LNCaP clone FGC (cell line): Measurements from ENCODE around the gene C3orf20.

Source experiments
- DNase-seq: peaks from one replicate; pipeline ENCODE4 v3.0.0-alpha.2; 2011; ENCODE audit warnings: low read depth
- H3K4me3 ChIP-seq: 2 replicates; pipeline ENCODE4 v1.5.1; 2011; ENCODE audit warnings: mild to moderate bottlenecking, low read depth, low read length, control low read depth
- CTCF ChIP-seq: IDR thresholded peaks from 2 replicates; pipeline ENCODE4 v1.5.1; 2012; ENCODE audit warnings: mild to moderate bottlenecking; ENCODE audit not compliant: control insufficient read depth, insufficient read depth; ENCODE audit errors: extremely low read depth

The C3orf20 gene

GRCh38 chr3:14674841-14675240, at the start of gene C3orf20:
Gene C3orf20 (plus strand): TSS chr3:14675141. CDS start chr3:14682714, 7,573 bp downstream.
- no peak for TF ChIP-seq CTCF
- no peak within 1 kb of the TSS for H3K4me3 ChIP-seq
- no peak for DNase-seq

GRCh38 chr3:14625443-14625842, 49.5 kb upstream of the C3orf20 start:
- no peak for DNase-seq
- TF ChIP-seq CTCF = no peak
- no peak overlapping the region for H3K4me3 ChIP-seq

- DNase-seq = no peak
- TF ChIP-seq CTCF = no peak
- H3K4me3 ChIP-seq = no peak overlapping the region
Measured at GRCh38 chr3:14627815-14628214, 47.1 kb upstream of the C3orf20 start.

GRCh38 chr3:14628406-14628805, 46.5 kb upstream of the C3orf20 start:
- no peak for DNase-seq

GRCh38 chr3:14630404-14631100, 44.4 kb upstream of the C3orf20 start:
- TF ChIP-seq CTCF = no peak
- no peak overlapping the region for H3K4me3 ChIP-seq
- DNase-seq = no peak

More at GRCh38 chr3:14628406-14628805, 46.5 kb upstream of the C3orf20 start:
- H3K4me3 ChIP-seq = no peak overlapping the region
- no peak for TF ChIP-seq CTCF

- TF ChIP-seq CTCF = no peak
- DNase-seq = no peak
Measured at GRCh38 chr3:14631101-14631497, 43.8 kb upstream of the C3orf20 start.

More at GRCh38 chr3:14631101-14631497, 43.8 kb upstream of the C3orf20 start:
- H3K4me3 ChIP-seq = no peak overlapping the region
